WTC11 (cell line): ENCODE results near the gene TSPAN33. TPM values are rescaled to one million over a fixed set of nuclear protein-coding genes. Genes with fewer than 3 reads are reported as not detected.

Experiments used
- ATAC-seq: fragments of 200-7000 bp; cut with Tn5 transposase; 2 replicates; pipeline ENCODE4 v1.10.0; 2021; ENCODE audit warnings: mild to moderate bottlenecking, moderate library complexity
- CTCF ChIA-PET: fragments of 300-600 bp; sonication (Branson Sonifier 250); formaldehyde crosslinking; loops from one replicate; lab custom pipeline; 2021; ENCODE audit warnings: antibody characterized with exemption; lab: Charles Lee
- POLR2A ChIA-PET: fragments of 350-600 bp; sonication (Branson Sonifier 250); formaldehyde crosslinking; loops from one replicate; lab custom pipeline; 2021; ENCODE audit warnings: antibody characterized with exemption; lab: Charles Lee
- DNase-seq: peaks from one replicate; pipeline ENCODE4 v3.0.0; 2021; ENCODE audit warnings: low spot score
- H3K27ac Mint-ChIP-seq: 2 replicates; pipeline ENCODE4 v1.8.0; 2021; ENCODE audit warnings: mixed read lengths
- H3K27me3 Mint-ChIP-seq: 2 replicates; pipeline ENCODE4 v1.8.0; 2021; ENCODE audit warnings: low read depth, mild to moderate bottlenecking, moderate library complexity, mixed read lengths
- H3K36me3 Mint-ChIP-seq: 2 replicates; pipeline ENCODE4 v1.8.0; 2021; ENCODE audit warnings: mixed read lengths
- H3K4me1 Mint-ChIP-seq: 2 replicates; pipeline ENCODE4 v1.8.0; 2022; ENCODE audit warnings: mixed read lengths
- H3K4me3 Mint-ChIP-seq: 2 replicates; pipeline ENCODE4 v1.8.0; 2021; ENCODE audit warnings: mild to moderate bottlenecking, moderate library complexity, mixed read lengths
- H3K9me3 Mint-ChIP-seq: 2 replicates; pipeline ENCODE4 v1.8.0; 2021; ENCODE audit warnings: mixed read lengths
- AFF4 ChIP-seq: sonication (generic); formaldehyde crosslinking; IDR thresholded peaks from 2 replicates; pipeline ENCODE4 v1.8.1; 2023; ENCODE audit warnings: mild to moderate bottlenecking, missing genetic modification reagents, borderline replicate concordance
- ATF1 ChIP-seq: sonication (generic); formaldehyde crosslinking; IDR thresholded peaks from 2 replicates; pipeline ENCODE4 v1.8.1; 2023; ENCODE audit warnings: mild to moderate bottlenecking, moderate library complexity, missing genetic modification reagents
- ATF2 ChIP-seq: sonication (generic); formaldehyde crosslinking; IDR thresholded peaks from 2 replicates; pipeline ENCODE4 v1.8.1; 2022; ENCODE audit warnings: low read depth, missing genetic modification reagents, borderline replicate concordance
- CREB1 ChIP-seq: sonication (generic); formaldehyde crosslinking; IDR thresholded peaks from 2 replicates; pipeline ENCODE4 v1.8.0; 2023; ENCODE audit warnings: mild to moderate bottlenecking, missing genetic modification reagents
- E2F1 ChIP-seq: sonication (generic); formaldehyde crosslinking; IDR thresholded peaks from 2 replicates; pipeline ENCODE4 v1.8.0; 2022; ENCODE audit warnings: mild to moderate bottlenecking, missing genetic modification reagents
- E2F5 ChIP-seq: sonication (generic); formaldehyde crosslinking; IDR thresholded peaks from 2 replicates; pipeline ENCODE4 v1.8.1; 2022; ENCODE audit warnings: mild to moderate bottlenecking, moderate library complexity, missing genetic modification reagents
- ELF4 ChIP-seq: sonication (generic); formaldehyde crosslinking; IDR thresholded peaks from 2 replicates; pipeline ENCODE4 v1.8.1; 2022; ENCODE audit warnings: low read depth, mild to moderate bottlenecking, moderate library complexity, missing genetic modification reagents
- EMX1 ChIP-seq: fragments of 250-450 bp; sonication (Bioruptor Pico); IDR thresholded peaks from 2 replicates; pipeline ENCODE4 v1.8.0; 2021; ENCODE audit warnings: mild to moderate bottlenecking
- FOXJ3 ChIP-seq: sonication (generic); formaldehyde crosslinking; IDR thresholded peaks from 2 replicates; pipeline ENCODE4 v1.9.0; 2021; ENCODE audit warnings: missing genetic modification reagents, mild to moderate bottlenecking, borderline replicate concordance
- FOXK1 ChIP-seq: sonication (generic); formaldehyde crosslinking; IDR thresholded peaks from 2 replicates; pipeline ENCODE4 v1.8.0; 2022; ENCODE audit warnings: mild to moderate bottlenecking, moderate library complexity, missing genetic modification reagents
- HMGXB4 ChIP-seq: sonication (generic); formaldehyde crosslinking; IDR thresholded peaks from 2 replicates; pipeline ENCODE4 v1.8.1; 2023; ENCODE audit warnings: mild to moderate bottlenecking, moderate library complexity, missing genetic modification reagents
- JAZF1 ChIP-seq: fragments of 250-450 bp; sonication (Bioruptor Pico); IDR thresholded peaks from 2 replicates; pipeline ENCODE4 v1.9.0; 2021; ENCODE audit warnings: moderate library complexity, mild to moderate bottlenecking, inconsistent platforms
- RORB ChIP-seq: fragments of 250-450 bp; sonication (Bioruptor Pico); IDR thresholded peaks from 2 replicates; pipeline ENCODE4 v1.9.0; 2021; ENCODE audit warnings: mild to moderate bottlenecking
- ZNF121 ChIP-seq: sonication (generic); formaldehyde crosslinking; IDR thresholded peaks from 2 replicates; pipeline ENCODE4 v1.8.0; 2023; ENCODE audit warnings: missing genetic modification reagents
- ZNF263 ChIP-seq: sonication (generic); formaldehyde crosslinking; IDR thresholded peaks from 2 replicates; pipeline ENCODE4 v1.8.1; 2022; ENCODE audit warnings: low read depth, mild to moderate bottlenecking, moderate library complexity, missing genetic modification reagents
- ZNF512 ChIP-seq: sonication (generic); formaldehyde crosslinking; IDR thresholded peaks from 2 replicates; pipeline ENCODE4 v1.8.1; 2022; ENCODE audit warnings: missing genetic modification reagents, borderline replicate concordance
- ZNF671 ChIP-seq: fragments of 250-450 bp; sonication (Bioruptor Pico); IDR thresholded peaks from 2 replicates; pipeline ENCODE4 v1.8.0; 2021; ENCODE audit warnings: mild to moderate bottlenecking
- ZSCAN18 ChIP-seq: fragments of 250-450 bp; sonication (Bioruptor Pico); IDR thresholded peaks from 2 replicates; pipeline ENCODE4 v2.1.2; 2022; ENCODE audit warnings: mild to moderate bottlenecking, moderate library complexity
- total RNA-seq: library from RNA; stranded (reverse); gene quantifications from 3 replicates; pipeline ENCODE4 v1.2.3, GENCODE V29; 2021

TSPAN33 gene
- total RNA-seq, 1 experiment from 2014 or later = 30.0 TPM

GRCh38 chr7:129149511-129149910 is 5.0 kb downstream of the TSPAN33 start:
- Mint-ChIP-seq H3K27me3 (peaks cover 8% of the 10 kb centered on the region), H3K9me3 (no peaks in the 10 kb centered on the region)
- DNase-seq = no peak
- CTCF ChIA-PET = interaction anchor here (1.0 to 2.5 kb wide), 4 partner anchors 14 to 458 kb away, joined by 4 to 27 read pairs (median 8); no protein-coding TSS in a partner anchor
- TF ChIP-seq EMX1 = no peak
- TF ChIP-seq ZNF512 = no peak
- TF ChIP-seq ELF4 (CRISPR knock-in tag) = no peak
- TF ChIP-seq, all 79 proteins: peak for 0
- Mint-ChIP-seq H3K36me3 (peaks cover 4% of the 10 kb centered on the region; the same call in 1 of the 2 replicates), H3K4me1 (peaks cover 23% of the 10 kb centered on the region), H3K27ac (no peak overlapping the region), H3K4me3 (no peak overlapping the region)
- no peak for ATAC-seq
- POLR2A ChIA-PET = no interaction called here

- peaks cover 8% of the 10 kb centered on the region for H3K27me3 Mint-ChIP-seq
- H3K4me3 Mint-ChIP-seq = no peak overlapping the region
- peak overlapping the region; percentile 26; the same call in 1 of the 2 replicates for H3K27ac Mint-ChIP-seq
- CTCF ChIA-PET = interaction anchor here (0.6 to 2.5 kb wide), 8 partner anchors 13 to 458 kb away, joined by 3 to 27 read pairs (median 6); no protein-coding TSS in a partner anchor
- no peaks in the 10 kb centered on the region for H3K9me3 Mint-ChIP-seq
- TF ChIP-seq ZNF263 (CRISPR knock-in tag) (peak; percentile 53; the same call in 1 of the 2 replicates), ZNF671 (CRISPR knock-in tag) (no peak), ZNF121 (CRISPR knock-in tag) (no peak), ATF1 (CRISPR knock-in tag) (no peak), HMGXB4 (CRISPR knock-in tag) (no peak)
- POLR2A ChIA-PET = interaction anchor here (1.0 kb wide), 1 partner anchor 18 kb away, joined by 5 read pairs; no protein-coding TSS in a partner anchor
- peak; percentile 95 for ATAC-seq
- peaks cover 21% of the 10 kb centered on the region for H3K4me1 Mint-ChIP-seq
- DNase-seq = peak; percentile 54
- peaks cover 4% of the 10 kb centered on the region; the same call in 1 of the 2 replicates for H3K36me3 Mint-ChIP-seq
These were observed 5.9 kb downstream of the TSPAN33 start for GRCh38 chr7:129150199-129150996.

GRCh38 chr7:129157651-129158050 is 13.1 kb downstream of the TSPAN33 start:
- ChIA-PET POLR2A (no interaction called here), CTCF (interaction anchor here (1.2 to 1.5 kb wide), 2 partner anchors 11 to 66 kb away, joined by 3 to 4 read pairs; no protein-coding TSS in a partner anchor)
- ATAC-seq (no peak), DNase-seq (no peak)
- H3K4me3 Mint-ChIP-seq = no peak overlapping the region
- no peaks in the 10 kb centered on the region for H3K4me1 Mint-ChIP-seq
- no peaks in the 10 kb centered on the region; the same call in 1 of the 2 replicates for H3K27me3 Mint-ChIP-seq
- H3K27ac Mint-ChIP-seq = no peak overlapping the region
- peaks cover 11% of the 10 kb centered on the region for H3K9me3 Mint-ChIP-seq
- H3K36me3 Mint-ChIP-seq = peaks cover 2% of the 10 kb centered on the region; the same call in 1 of the 2 replicates
- TF ChIP-seq E2F5 (CRISPR knock-in tag) = no peak
- no peak for TF ChIP-seq FOXK1 (CRISPR knock-in tag)
- TF ChIP-seq AFF4 (CRISPR knock-in tag) = no peak
- no peak for TF ChIP-seq CREB1 (CRISPR knock-in tag)
- TF ChIP-seq FOXJ3 (CRISPR knock-in tag) = no peak
- TF ChIP-seq ATF2 (CRISPR knock-in tag) = no peak
- no peak for TF ChIP-seq RORB
- no peak for TF ChIP-seq E2F1
- TF ChIP-seq ZSCAN18 (CRISPR knock-in tag) = no peak
- TF ChIP-seq JAZF1 (CRISPR knock-in tag) = no peak
- TF ChIP-seq ATF1 (CRISPR knock-in tag) = no peak
